C4-2B (cell line): Measurements from ENCODE around the gene CHCHD3.
"Not testable (repeated sequence)": the region's sequence is repeated elsewhere in the genome, so short reads cannot be mapped to it uniquely, and the experiment has no call there.

Experiments used
- H3K27ac ChIP-seq: fragments of 450-650 bp; 2 replicates; pipeline ENCODE4 v1.5.1; 2017
- ZFX ChIP-seq: fragments of 450-650 bp; IDR thresholded peaks from 2 replicates; pipeline ENCODE4 v1.6.1; 2017
- TF ChIP-seq, protein P1 (sequence below): fragments of 450-650 bp; conservative IDR thresholded peaks from 2 replicates; pipeline ENCODE4 v1.5.1; 2017; ENCODE audit warnings: mild to moderate bottlenecking

Gene CHCHD3

DNA sequence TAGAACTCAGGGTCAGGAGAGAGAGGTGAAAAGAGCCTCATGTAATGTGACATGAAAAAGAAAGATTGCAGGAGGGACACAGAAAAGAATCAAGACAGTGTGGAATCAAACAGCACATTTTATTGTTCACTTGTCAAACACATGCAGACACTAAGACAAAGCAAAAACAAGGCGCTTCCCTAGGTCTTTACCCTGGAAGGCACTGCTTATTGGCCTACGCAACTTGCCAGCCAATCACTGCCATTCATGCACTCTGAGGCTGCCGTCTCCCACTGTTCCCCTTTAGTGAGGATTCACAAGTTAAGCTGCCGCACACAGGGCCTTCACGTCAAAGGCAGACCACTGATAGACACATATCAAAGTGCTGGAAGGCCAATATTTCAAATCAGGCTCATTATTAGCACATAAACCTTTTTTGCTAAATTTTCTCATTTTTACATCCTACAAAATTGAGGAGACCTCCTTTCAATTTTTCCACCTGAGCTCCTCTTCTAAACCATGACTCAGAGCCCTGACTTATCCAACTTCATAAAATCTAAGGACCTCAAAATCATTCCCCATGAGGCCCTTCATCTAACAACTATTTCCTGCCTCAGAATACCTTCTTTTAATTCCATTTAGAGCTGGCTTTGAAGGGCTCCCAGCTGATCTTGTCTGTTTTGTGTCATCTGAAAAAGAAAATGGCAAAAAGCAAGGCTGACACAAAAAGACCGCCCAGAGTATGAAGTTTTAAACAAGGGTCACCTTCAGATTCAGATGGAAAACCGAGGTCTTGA is 149.4 kb downstream of the CHCHD3 start:
- TF ChIP-seq, protein P1, sequence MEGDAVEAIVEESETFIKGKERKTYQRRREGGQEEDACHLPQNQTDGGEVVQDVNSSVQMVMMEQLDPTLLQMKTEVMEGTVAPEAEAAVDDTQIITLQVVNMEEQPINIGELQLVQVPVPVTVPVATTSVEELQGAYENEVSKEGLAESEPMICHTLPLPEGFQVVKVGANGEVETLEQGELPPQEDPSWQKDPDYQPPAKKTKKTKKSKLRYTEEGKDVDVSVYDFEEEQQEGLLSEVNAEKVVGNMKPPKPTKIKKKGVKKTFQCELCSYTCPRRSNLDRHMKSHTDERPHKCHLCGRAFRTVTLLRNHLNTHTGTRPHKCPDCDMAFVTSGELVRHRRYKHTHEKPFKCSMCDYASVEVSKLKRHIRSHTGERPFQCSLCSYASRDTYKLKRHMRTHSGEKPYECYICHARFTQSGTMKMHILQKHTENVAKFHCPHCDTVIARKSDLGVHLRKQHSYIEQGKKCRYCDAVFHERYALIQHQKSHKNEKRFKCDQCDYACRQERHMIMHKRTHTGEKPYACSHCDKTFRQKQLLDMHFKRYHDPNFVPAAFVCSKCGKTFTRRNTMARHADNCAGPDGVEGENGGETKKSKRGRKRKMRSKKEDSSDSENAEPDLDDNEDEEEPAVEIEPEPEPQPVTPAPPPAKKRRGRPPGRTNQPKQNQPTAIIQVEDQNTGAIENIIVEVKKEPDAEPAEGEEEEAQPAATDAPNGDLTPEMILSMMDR, result no peak
- no peak for TF ChIP-seq ZFX
- H3K27ac ChIP-seq, result no peak overlapping the region

DNA sequence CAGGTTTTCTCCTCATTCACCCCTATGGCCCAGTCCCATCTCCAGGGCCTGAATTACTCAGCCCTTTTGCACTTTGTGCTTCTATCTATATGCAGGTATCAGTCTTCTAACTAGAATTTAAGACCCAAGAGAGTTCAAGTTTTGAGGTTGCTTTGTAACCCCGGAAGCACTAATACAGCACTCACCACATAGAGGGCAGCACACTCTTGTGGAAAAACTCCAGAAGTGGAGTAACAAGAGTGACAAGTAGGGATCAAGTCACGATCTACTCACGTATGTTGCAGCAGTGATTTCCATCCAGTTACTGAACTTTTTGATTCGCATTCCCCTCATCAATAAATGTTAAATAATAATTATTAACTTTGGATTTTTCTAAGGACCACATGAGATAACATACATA is 151.0 kb downstream of the CHCHD3 start:
- TF ChIP-seq ZFX, result no peak
- TF ChIP-seq, protein P1, result peak; percentile 65
- H3K27ac ChIP-seq, result no peak overlapping the region

DNA sequence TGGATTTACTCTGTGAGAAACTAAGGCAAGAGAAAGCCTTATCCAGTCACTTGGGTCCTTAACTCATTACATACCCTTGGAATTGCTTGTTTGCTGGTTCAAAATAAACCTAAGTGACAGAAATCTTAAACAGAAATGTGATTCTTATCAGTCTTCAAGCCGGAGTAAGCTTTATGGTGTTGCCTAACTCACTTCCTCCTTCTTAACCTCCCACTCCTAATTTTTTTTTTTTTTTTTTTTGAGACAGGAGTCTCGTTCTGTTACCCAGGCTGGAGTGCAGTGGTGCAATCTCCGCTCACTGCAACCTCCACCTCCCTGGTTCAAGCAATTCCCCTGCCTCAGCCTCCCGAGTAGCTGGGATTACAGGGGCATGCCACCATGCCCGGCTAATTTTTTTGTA is 151.9 kb downstream of the CHCHD3 start:
- H3K27ac ChIP-seq, result not testable (repeated sequence)

DNA sequence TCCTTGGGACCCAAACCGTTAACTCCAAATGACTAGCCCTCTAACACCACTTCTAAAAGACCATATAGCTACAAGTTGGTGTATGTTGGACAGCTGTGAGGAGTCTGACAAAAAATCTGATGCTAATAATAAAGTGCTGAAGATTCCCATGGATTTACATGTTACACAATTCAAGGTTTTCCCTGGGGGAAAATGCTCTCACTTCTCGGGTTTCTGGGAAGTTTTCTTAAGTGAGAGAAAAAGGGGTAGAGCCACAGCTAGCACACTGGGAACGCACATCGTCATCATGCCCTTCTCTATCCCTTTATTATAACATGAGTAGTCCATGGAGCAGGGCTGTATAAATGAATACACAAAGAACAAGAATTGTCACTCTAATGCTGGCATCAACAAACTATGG is 162.1 kb downstream of the CHCHD3 start:
- no peak overlapping the region for H3K27ac ChIP-seq
- TF ChIP-seq ZFX, result no peak
- TF ChIP-seq, protein P1, result no peak

DNA sequence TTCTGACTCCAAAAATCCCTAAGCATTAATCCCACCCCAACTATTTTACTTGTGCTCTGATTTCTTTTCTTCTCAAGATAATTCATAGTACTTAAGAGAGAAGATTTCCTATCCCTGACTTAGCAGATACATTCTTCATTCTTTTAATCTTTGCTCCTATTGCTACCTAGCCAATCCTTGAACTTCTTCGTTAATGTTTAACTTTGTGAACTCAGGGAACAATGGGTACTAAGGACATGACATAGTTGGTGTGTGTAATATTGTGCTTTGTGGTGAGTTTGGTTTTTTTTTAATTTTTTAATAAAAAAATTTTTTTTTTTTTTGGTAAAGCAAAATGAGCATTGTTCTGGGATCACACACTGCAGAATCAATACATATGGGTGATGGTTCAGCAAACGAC is 166.2 kb downstream of the CHCHD3 start:
- H3K27ac ChIP-seq, result no peak overlapping the region
- TF ChIP-seq, protein P1, result no peak
- no peak for TF ChIP-seq ZFX

DNA sequence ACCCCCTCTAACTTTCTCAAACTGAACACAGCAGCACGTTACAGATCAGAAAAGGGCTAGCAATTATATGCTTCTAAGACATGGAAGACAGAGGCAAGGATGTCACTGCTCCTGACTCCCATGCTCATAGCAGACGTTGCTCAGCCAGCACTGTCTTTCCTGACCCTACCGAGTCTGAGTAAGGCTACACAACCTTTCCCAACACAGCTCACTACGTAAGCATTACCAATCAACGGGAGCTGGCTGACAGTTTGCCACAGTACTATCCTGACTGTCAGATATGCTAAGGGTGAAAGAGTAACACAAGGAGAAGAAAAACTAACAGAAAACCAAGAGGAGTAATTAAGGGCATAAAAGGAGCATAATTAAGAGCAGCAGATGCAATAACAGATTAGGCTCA is 171.2 kb downstream of the CHCHD3 start:
- H3K27ac ChIP-seq, result no peak overlapping the region
- TF ChIP-seq, protein P1, result no peak
- no peak for TF ChIP-seq ZFX

DNA sequence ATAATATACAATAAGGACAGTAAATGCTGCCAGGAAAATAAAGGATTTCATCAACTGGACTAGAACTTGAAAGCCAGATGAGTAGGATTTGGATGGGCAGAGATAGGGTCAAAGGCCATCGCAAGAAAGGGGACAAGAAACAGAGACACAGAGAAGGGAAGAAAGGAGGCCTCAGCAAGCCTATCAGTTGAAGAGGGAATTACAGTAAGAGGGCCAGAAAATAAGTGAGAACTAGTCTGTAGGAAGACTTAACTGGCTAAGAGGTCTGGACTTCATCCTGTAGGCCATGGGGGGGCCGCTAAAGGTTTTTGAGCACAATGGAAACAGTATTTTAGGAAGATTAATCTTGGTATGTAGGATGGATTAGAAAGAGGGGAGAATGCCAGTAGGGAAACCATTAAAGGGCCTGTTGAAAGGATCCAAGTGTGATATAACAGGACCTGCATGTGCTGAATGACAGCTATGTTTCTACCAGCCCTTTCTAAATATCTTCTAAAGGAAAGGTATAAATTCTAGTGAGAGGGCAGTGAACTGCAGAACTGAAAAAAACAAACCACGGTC is 174.4 kb downstream of the CHCHD3 start:
- TF ChIP-seq ZFX, result no peak
- TF ChIP-seq, protein P1, result no peak
- no peak overlapping the region for H3K27ac ChIP-seq
